Measurements from ENCODE around the gene AGAP3. TPM values are rescaled to one million over a fixed set of nuclear protein-coding genes. Genes with fewer than 3 reads are reported as not detected.

Gene AGAP3
- polyA plus RNA-seq, 1 donor: 68.3 TPM

- DNase-seq (ENCODE audit: low read depth): no peak
Measured at GRCh38 chr7:151152643-151153513, 66.6 kb downstream of the AGAP3 start.

- DNase-seq (ENCODE audit: low read depth): no peak
Measured at GRCh38 chr7:151157645-151158329, 71.5 kb downstream of the AGAP3 start.

- DNase-seq (ENCODE audit: low read depth): no peak
Measured at GRCh38 chr7:151161757-151162156, 75.5 kb downstream of the AGAP3 start.

- no peak for DNase-seq (ENCODE audit: low read depth)
Measured at GRCh38 chr7:151166629-151167196, 80.4 kb downstream of the AGAP3 start.

GRCh38 chr7:151167197-151167961, 81.1 kb downstream of the AGAP3 start, which contains the start of gene GBX1:
GBX1 (minus strand) TSS chr7:151167694; CDS start chr7:151167548, 146 bp downstream.
- no peak for DNase-seq (ENCODE audit: low read depth)

- no peak for DNase-seq (ENCODE audit: low read depth)
Measured at GRCh38 chr7:151168003-151168786, 81.9 kb downstream of the AGAP3 start.

- DNase-seq (ENCODE audit: low read depth): no peak
Measured at GRCh38 chr7:151168787-151169162, 82.5 kb downstream of the AGAP3 start.

- no peak for DNase-seq (ENCODE audit: low read depth)
Measured at GRCh38 chr7:151172273-151173141, 86.2 kb downstream of the AGAP3 start.

- no peak for DNase-seq (ENCODE audit: low read depth)
Measured at GRCh38 chr7:151173386-151174245, 87.3 kb downstream of the AGAP3 start.

- no peak for DNase-seq (ENCODE audit: low read depth)
Measured at GRCh38 chr7:151174246-151175046, 88.2 kb downstream of the AGAP3 start.

GRCh38 chr7:151175047-151175792, 88.9 kb downstream of the AGAP3 start:
- DNase-seq (ENCODE audit: low read depth): no peak

- DNase-seq (ENCODE audit: low read depth): no peak
Measured at GRCh38 chr7:151175793-151176311, 89.6 kb downstream of the AGAP3 start.

- no peak for DNase-seq (ENCODE audit: low read depth)
Measured at GRCh38 chr7:151176401-151176800, 90.1 kb downstream of the AGAP3 start.

GRCh38 chr7:151177310-151177709, 91.0 kb downstream of the AGAP3 start:
- DNase-seq (ENCODE audit: low read depth): no peak

GRCh38 chr7:151178236-151178635, 92.0 kb downstream of the AGAP3 start:
- DNase-seq (ENCODE audit: low read depth): no peak

- DNase-seq (ENCODE audit: low read depth): no peak
Measured at GRCh38 chr7:151178831-151179230, 92.6 kb downstream of the AGAP3 start.

GRCh38 chr7:151179287-151179860, 93.1 kb downstream of the AGAP3 start:
- no peak for DNase-seq (ENCODE audit: low read depth)
